Measurements from ENCODE around the gene MAD1L1.

Gene MAD1L1

DNA sequence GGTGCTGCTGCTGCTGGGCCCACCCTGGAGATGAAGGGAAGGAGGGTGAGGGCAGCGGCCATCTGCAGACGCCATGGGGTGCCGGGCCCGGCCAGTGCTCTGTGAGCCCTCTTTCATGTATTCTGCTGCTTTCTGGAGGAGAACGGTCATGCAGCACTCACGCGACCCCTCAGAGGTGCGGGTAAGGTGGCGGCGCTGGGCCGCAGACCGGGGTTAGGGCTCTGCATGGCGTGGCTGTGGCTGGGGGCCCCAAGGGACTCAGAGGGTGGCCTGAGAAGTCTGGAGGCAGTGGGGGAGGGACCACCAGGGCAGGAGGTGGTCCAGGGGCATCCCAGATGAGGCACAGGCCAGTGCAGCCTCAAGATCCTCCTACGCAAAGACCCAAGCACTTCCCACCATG lies 287.2 kb downstream of the MAD1L1 start:
- no peak overlapping the region for H3K4me3 ChIP-seq (ENCODE audit: low read depth in 1 of 5, low read length in 5 of 5)
- H3K9me3 ChIP-seq (ENCODE audit: control insufficient read depth in 5 of 5, low read length in 5 of 5): no peaks in the 10 kb centered on the region
- no peak overlapping the region for H3K27ac ChIP-seq (ENCODE audit: low read depth, low read length)
- no peaks in the 10 kb centered on the region for H3K27me3 ChIP-seq (ENCODE audit: control insufficient read depth in 5 of 5, insufficient read depth in 4 of 5, low read length in 5 of 5)
- no peak overlapping the region for H3K9ac ChIP-seq (ENCODE audit: low read length in 5 of 5)
- peaks cover 0 to 4% (median 3%) of the 10 kb centered on the region in 5 donors for H3K36me3 ChIP-seq (ENCODE audit: control insufficient read depth in 5 of 5, insufficient read depth in 5 of 5, low read length in 5 of 5)
- peaks cover 0 to 37% (median 7%) of the 10 kb centered on the region in 5 donors for H3K4me1 ChIP-seq (ENCODE audit: control insufficient read depth in 5 of 5, insufficient read depth in 5 of 5, low read length in 5 of 5)

DNA sequence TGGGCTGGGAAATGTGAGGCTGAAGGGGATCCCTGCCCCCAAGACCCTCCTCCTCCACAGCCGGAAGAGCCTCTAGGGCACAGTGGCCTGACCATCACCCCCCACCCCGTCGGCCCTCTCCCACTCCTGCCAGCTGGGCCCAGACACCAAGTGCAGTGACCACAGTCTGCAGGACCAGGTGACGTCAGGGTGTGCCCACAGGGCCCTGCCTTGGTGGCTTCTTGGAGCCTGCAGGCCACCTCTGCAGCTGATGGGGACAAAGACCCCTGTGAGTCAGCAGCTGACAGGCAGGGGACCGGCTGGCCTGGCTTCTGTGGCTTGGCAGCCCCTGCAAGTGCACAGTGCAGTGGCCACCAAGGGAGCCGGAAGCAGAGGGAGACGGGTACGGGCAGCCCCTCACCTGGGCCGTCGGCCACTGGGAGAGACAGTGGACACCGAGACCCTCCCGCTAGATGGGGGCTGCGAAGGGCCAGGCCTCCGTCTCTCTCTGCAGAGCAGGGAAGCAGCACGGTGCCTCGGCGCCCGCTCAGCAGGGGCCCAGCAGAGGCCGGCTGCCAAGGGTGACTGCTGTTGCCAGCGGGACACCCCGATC lies 288.0 kb downstream of the MAD1L1 start:
- Histone ChIP-seq H3K4me3 (ENCODE audit: low read depth in 1 of 5, low read length in 5 of 5) (no peak overlapping the region), H3K27ac (ENCODE audit: low read depth, low read length) (no peak overlapping the region), H3K9ac (ENCODE audit: low read length in 5 of 5) (no peak overlapping the region), H3K36me3 (ENCODE audit: control insufficient read depth in 5 of 5, insufficient read depth in 5 of 5, low read length in 5 of 5) (peaks cover 0 to 4% (median 2%) of the 10 kb centered on the region in 5 donors), H3K4me1 (ENCODE audit: control insufficient read depth in 5 of 5, insufficient read depth in 5 of 5, low read length in 5 of 5) (peaks cover 0 to 43% (median 16%) of the 10 kb centered on the region in 5 donors), H3K27me3 (ENCODE audit: control insufficient read depth in 5 of 5, insufficient read depth in 4 of 5, low read length in 5 of 5) (no peaks in the 10 kb centered on the region), H3K9me3 (ENCODE audit: control insufficient read depth in 5 of 5, low read length in 5 of 5) (no peaks in the 10 kb centered on the region)

DNA sequence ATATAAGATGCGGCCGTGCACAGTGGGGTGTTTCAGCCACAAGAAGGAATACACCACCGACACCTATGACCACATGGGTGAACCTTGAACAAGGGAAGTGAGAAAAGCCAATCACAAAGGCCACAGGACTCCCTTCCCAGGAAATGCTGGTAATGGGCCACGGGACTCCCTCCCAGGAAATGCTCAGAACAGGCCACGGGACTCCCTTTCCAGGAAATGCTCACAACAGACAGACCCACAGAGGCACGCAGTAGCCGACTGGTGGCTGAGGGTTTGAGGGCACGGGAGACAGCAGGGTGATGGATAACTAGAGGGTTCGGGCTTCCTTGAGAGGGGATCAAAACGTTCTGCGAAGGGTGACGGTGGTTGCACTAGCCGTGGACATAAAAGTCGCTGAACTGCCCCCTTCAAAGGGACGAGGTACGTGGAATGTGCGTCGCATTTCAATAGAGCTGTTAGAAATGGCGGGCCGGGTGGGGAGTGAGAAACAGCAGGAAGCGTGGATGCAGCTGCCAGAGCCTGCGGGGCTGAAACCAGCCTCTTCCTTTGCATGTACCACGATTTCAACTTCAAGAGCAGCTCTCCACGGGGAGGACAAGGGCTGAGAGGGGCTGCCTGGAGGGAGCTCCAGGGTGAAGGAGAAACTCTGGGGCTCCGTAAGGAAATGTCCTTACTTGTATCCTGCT lies 288.7 kb downstream of the MAD1L1 start:
- H3K4me3 ChIP-seq (ENCODE audit: low read depth in 1 of 5, low read length in 5 of 5): no peak overlapping the region

DNA sequence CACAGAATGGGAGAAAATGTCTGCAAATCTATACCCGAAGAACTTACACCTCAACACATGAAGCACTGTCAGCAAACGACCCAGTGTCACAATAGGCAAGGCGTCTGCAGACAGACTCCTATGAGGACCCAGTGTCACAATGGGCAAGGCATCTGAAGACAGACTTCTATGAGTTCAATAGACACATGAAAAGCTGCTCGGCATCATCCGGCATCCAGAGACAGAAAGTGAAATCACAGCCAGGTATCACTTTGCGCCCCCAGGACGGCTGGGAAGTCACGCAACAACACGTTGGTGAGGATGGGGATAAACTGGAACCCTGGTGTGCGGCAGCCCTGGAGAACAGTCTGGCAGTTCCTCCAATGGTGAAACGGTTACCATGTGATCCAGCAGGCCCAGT lies 289.4 kb downstream of the MAD1L1 start:
- Histone ChIP-seq H3K9me3 (ENCODE audit: control insufficient read depth in 5 of 5, low read length in 5 of 5) (no peaks in the 10 kb centered on the region), H3K27me3 (ENCODE audit: control insufficient read depth in 5 of 5, insufficient read depth in 4 of 5, low read length in 5 of 5) (no peaks in the 10 kb centered on the region), H3K4me1 (ENCODE audit: control insufficient read depth in 5 of 5, insufficient read depth in 5 of 5, low read length in 5 of 5) (peaks cover 0 to 51% (median 16%) of the 10 kb centered on the region in 5 donors), H3K27ac (ENCODE audit: low read depth, low read length) (no peak overlapping the region), H3K9ac (ENCODE audit: low read length in 5 of 5) (no peak overlapping the region), H3K36me3 (ENCODE audit: control insufficient read depth in 5 of 5, insufficient read depth in 5 of 5, low read length in 5 of 5) (peaks cover 0 to 4% (median 0%) of the 10 kb centered on the region in 5 donors), H3K4me3 (ENCODE audit: low read depth in 1 of 5, low read length in 5 of 5) (no peak overlapping the region)

More for the DNA sequence above, 288.7 kb downstream of the MAD1L1 start:
- Histone ChIP-seq H3K4me1 (ENCODE audit: control insufficient read depth in 5 of 5, insufficient read depth in 5 of 5, low read length in 5 of 5) (peaks cover 0 to 50% (median 18%) of the 10 kb centered on the region in 5 donors), H3K36me3 (ENCODE audit: control insufficient read depth in 5 of 5, insufficient read depth in 5 of 5, low read length in 5 of 5) (peaks cover 0 to 4% (median 2%) of the 10 kb centered on the region in 5 donors), H3K27ac (ENCODE audit: low read depth, low read length) (no peak overlapping the region), H3K9me3 (ENCODE audit: control insufficient read depth in 5 of 5, low read length in 5 of 5) (no peaks in the 10 kb centered on the region), H3K27me3 (ENCODE audit: control insufficient read depth in 5 of 5, insufficient read depth in 4 of 5, low read length in 5 of 5) (no peaks in the 10 kb centered on the region), H3K9ac (ENCODE audit: low read length in 5 of 5) (no peak overlapping the region)

DNA sequence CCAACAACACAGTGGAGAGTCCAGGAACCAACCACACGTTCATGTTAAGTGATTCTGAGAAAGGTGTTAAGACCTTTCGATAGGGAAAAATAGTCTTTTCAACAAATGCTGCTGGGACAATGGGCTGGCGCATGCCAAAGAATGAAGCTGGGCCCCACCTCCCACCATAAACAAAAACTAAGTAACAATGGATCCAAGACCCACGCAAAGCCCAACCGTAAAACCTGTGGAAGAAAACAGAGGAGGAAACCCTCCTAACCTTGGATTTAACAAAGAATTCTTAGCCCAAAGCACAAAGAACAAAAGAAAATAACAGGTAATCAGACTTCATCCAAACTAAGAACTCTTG lies 289.8 kb downstream of the MAD1L1 start:
- H3K4me1 ChIP-seq (ENCODE audit: control insufficient read depth in 5 of 5, insufficient read depth in 5 of 5, low read length in 5 of 5): peaks cover 0 to 53% (median 16%) of the 10 kb centered on the region in 5 donors
- H3K27me3 ChIP-seq (ENCODE audit: control insufficient read depth in 5 of 5, insufficient read depth in 4 of 5, low read length in 5 of 5): no peaks in the 10 kb centered on the region
- H3K27ac ChIP-seq (ENCODE audit: low read depth, low read length): no peak overlapping the region

DNA sequence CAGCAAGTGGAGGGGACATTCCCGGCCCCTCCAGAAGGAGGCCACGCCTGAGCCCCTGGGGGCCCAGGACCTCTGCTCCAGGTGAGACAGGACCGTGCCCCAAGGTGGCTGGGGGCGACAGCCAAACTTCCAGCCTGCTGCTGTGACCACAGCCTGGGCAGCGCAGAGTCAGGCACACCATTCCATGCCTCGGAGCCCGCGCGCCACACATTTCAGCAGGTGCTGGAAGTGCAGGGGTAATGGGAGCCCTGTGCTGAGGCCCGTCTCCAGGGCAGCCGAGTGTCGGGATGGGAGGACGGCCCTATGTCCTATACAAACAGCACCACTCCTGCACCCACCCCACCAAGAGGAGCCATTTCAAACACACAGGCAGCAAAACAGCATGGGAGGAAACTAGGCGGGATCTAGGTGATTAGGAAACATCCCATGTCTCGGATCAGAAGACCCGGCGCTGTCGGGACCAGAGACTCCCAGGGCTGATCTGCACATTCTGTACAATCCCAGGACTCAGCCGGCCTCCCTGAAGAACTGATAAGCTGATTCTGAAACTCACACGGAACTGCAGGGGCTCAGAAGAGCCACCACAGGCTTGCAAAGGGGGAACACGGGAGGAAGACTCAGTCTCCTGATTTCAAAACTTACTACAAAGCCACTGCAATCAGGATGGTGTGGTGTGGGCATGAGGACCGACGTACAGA lies 290.4 kb downstream of the MAD1L1 start:
- Histone ChIP-seq H3K36me3 (ENCODE audit: control insufficient read depth in 5 of 5, insufficient read depth in 5 of 5, low read length in 5 of 5) (peaks cover 0 to 4% (median 0%) of the 10 kb centered on the region in 5 donors), H3K9me3 (ENCODE audit: control insufficient read depth in 5 of 5, low read length in 5 of 5) (no peaks in the 10 kb centered on the region), H3K4me3 (ENCODE audit: low read depth in 1 of 5, low read length in 5 of 5) (no peak overlapping the region), H3K27ac (ENCODE audit: low read depth, low read length) (no peak overlapping the region), H3K27me3 (ENCODE audit: control insufficient read depth in 5 of 5, insufficient read depth in 4 of 5, low read length in 5 of 5) (no peaks in the 10 kb centered on the region), H3K4me1 (ENCODE audit: control insufficient read depth in 5 of 5, insufficient read depth in 5 of 5, low read length in 5 of 5) (peaks cover 0 to 53% (median 16%) of the 10 kb centered on the region in 5 donors), H3K9ac (ENCODE audit: low read length in 5 of 5) (no peak overlapping the region)

More for the DNA sequence above, 289.8 kb downstream of the MAD1L1 start:
- Histone ChIP-seq H3K9ac (ENCODE audit: low read length in 5 of 5) (no peak overlapping the region), H3K36me3 (ENCODE audit: control insufficient read depth in 5 of 5, insufficient read depth in 5 of 5, low read length in 5 of 5) (peaks cover 0 to 4% (median 0%) of the 10 kb centered on the region in 5 donors), H3K9me3 (ENCODE audit: control insufficient read depth in 5 of 5, low read length in 5 of 5) (no peaks in the 10 kb centered on the region), H3K4me3 (ENCODE audit: low read depth in 1 of 5, low read length in 5 of 5) (no peak overlapping the region)

DNA sequence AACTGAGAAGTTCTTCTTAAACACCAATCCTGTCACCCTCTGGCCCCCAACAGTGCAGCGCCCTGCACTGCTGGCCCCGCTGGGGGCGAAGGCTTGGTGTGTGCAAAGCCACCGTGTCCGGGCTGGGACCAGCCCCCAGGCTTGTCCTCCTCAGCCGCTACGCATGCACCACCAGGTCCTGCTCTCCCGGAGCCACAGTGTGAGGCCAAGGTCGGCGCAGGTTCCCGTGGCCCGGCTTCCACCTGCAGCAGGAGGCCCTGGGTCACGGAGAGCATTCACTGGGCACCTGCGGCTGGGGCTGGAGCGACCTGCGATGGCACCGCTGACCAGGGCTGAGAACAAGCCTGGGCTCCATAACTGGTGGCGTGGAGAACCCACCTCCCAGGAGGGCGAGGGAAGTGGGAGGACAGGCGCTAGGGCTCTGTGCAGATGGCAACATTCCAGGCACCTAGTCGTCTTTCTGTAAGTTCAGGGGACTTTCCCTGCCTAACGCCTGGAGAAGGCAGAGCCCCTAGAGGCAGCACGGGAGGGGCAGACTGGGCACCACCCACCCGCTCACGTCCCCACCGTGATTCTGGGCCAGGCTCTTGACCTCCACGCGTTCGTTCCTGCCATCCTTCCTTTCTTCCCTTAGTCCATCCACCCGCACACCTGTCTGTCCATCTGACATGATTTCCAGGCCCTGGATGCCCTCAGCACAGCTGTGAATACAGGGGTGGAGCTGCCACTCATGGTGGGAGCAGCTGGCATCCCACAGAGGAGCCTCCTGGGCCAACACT lies 291.1 kb downstream of the MAD1L1 start:
- H3K27me3 ChIP-seq (ENCODE audit: control insufficient read depth in 5 of 5, insufficient read depth in 4 of 5, low read length in 5 of 5): no peaks in the 10 kb centered on the region
- H3K9ac ChIP-seq (ENCODE audit: low read length in 5 of 5): no peak overlapping the region
- no peak overlapping the region for H3K27ac ChIP-seq (ENCODE audit: low read depth, low read length)
- no peaks in the 10 kb centered on the region for H3K9me3 ChIP-seq (ENCODE audit: control insufficient read depth in 5 of 5, low read length in 5 of 5)
- peaks cover 0 to 53% (median 16%) of the 10 kb centered on the region in 5 donors for H3K4me1 ChIP-seq (ENCODE audit: control insufficient read depth in 5 of 5, insufficient read depth in 5 of 5, low read length in 5 of 5)
- H3K4me3 ChIP-seq (ENCODE audit: low read depth in 1 of 5, low read length in 5 of 5): no peak overlapping the region
- H3K36me3 ChIP-seq (ENCODE audit: control insufficient read depth in 5 of 5, insufficient read depth in 5 of 5, low read length in 5 of 5): peaks cover 0 to 2% (median under 1%) of the 10 kb centered on the region in 5 donors

DNA sequence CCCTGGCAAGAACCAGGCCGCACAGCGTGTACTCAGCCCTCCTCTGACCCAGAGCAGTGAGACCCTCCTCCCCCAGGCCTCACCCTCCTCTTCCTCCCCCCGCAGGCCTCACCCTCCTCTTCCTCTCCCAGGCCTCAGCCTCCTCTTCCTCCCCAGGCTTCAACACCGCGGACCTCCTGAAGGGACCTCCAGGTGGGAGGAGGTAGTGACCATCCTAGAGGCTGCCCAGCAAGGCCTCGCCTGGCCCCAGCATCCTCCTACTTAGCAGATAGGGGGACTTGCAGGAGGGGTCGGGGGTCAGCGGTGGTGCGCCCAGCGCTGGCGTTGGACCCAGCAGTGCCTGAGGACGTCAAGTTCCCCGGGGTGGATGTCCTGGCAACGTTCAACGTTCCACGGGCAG lies 291.9 kb downstream of the MAD1L1 start:
- Histone ChIP-seq H3K4me3 (ENCODE audit: low read depth in 1 of 5, low read length in 5 of 5) (peak overlapping the region in 1 of 5 donors; percentile 49), H3K9me3 (ENCODE audit: control insufficient read depth in 5 of 5, low read length in 5 of 5) (no peaks in the 10 kb centered on the region), H3K27ac (ENCODE audit: low read depth, low read length) (no peak overlapping the region), H3K9ac (ENCODE audit: low read length in 5 of 5) (peak overlapping the region in 1 of 5 donors; percentile 56), H3K36me3 (ENCODE audit: control insufficient read depth in 5 of 5, insufficient read depth in 5 of 5, low read length in 5 of 5) (peaks cover 0 to 8% (median 6%) of the 10 kb centered on the region in 5 donors), H3K27me3 (ENCODE audit: control insufficient read depth in 5 of 5, insufficient read depth in 4 of 5, low read length in 5 of 5) (no peaks in the 10 kb centered on the region), H3K4me1 (ENCODE audit: control insufficient read depth in 5 of 5, insufficient read depth in 5 of 5, low read length in 5 of 5) (peaks cover 0 to 53% (median 16%) of the 10 kb centered on the region in 5 donors)

DNA sequence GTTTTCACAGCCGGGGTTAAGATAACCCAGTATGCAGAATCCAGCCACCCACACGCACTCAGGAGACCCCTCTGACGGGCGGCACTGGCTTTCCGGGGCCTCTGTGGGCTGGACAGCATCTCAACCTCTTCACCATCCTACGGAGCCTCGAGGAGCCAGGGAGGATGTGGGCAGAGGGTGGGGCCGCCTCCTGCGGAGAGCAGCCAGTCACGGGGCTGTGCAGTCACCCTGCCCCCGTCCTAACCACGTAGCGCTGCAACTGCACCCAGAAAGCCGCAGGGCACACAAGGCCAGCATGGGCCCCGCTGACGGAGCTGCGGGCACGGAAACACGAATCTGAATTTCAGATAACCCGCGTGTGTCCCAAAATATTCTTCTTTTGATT lies 292.4 kb downstream of the MAD1L1 start:
- H3K9ac ChIP-seq (ENCODE audit: low read length in 5 of 5): peak overlapping the region in 1 of 5 donors; percentile 56
- H3K9me3 ChIP-seq (ENCODE audit: control insufficient read depth in 5 of 5, low read length in 5 of 5): no peaks in the 10 kb centered on the region
- H3K4me3 ChIP-seq (ENCODE audit: low read depth in 1 of 5, low read length in 5 of 5): peak overlapping the region in 2 of 5 donors; percentile 38 to 49
- H3K4me1 ChIP-seq (ENCODE audit: control insufficient read depth in 5 of 5, insufficient read depth in 5 of 5, low read length in 5 of 5): peaks cover 0 to 53% (median 16%) of the 10 kb centered on the region in 5 donors
- no peaks in the 10 kb centered on the region for H3K27me3 ChIP-seq (ENCODE audit: control insufficient read depth in 5 of 5, insufficient read depth in 4 of 5, low read length in 5 of 5)
- H3K36me3 ChIP-seq (ENCODE audit: control insufficient read depth in 5 of 5, insufficient read depth in 5 of 5, low read length in 5 of 5): peaks cover 0 to 11% (median 8%) of the 10 kb centered on the region in 5 donors
- no peak overlapping the region for H3K27ac ChIP-seq (ENCODE audit: low read depth, low read length)

Measured in subcutaneous abdominal adipose tissue (tissue), 5 donors.